Measurements from ENCODE around the gene OBSL1.

OBSL1 gene

DNA sequence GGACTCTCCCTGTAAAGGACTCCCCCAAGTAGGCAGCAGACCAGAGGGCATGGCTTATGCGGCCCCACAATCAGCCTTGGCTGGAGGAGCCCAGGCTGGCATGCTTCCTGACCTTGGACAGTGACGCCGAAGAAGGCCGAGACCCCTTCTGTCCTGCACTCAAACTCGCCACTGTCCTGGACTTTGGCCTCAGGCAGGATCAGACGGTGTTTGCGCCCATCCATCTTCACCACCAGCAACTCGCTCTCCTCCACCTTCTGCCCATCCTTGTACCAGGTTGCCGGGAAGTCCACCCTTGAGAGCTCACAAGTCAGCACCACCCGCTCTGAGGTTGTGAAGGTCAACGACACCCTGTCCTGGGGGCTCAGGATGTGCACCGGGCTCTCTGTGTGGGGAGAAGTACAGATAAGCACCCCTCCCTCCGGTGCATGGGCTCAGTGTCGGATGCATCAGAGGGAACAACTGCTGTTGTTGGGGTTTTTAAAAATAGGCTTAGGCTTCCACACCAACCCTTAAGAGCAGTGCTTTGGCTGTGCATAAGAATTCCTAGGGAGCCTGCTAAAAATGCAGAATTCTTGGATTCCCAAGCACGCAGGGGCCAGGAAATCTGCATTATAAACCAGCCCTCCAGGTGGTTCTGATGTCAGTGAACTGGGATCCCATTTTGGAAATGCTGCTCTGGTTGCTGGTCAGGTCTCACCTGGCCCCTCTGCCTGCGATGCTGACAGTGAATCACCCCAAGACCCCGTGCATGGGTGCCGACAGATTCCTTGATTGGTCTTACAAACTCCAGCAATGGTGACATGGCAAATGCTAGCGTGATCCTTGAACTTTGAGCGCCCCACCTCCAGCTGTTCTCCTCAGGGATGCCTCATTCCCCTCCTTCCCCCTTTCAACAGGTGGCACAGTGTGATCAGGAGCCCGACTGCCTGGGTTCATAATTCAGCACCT lies 5.9 kb downstream of the OBSL1 start:
- no peak for DNase-seq (ENCODE audit: low spot score)

DNA sequence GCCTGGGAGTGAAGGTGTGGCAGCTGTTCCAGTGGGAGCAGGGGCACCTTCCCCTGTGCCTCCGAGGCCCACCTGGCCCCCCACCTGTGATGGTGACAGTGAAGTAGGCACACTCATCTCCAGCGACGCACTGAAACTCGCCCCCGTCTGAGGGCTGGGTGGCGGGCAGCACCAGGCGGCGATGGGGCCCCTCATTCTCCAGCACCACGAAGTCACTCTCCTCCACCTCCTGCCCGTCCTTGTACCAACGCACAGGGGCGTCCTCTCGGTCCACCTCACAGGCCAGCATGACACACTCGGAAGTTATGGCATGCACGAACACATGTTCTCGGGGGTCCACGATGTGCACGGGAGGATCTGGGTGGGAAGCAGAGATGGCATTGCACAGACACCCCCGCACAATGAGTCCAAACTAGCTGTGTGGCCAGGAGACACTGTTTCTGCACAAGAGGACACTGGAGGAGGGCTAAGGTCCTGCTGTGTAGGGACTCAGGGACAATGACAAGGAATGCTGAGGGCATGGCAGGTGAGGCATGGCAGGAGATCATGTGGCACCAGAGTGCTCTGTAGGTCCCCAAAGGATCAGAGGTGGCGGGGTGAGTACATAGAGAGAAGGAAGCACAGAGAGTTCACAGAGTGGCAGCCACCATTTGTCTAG lies 7.9 kb downstream of the OBSL1 start:
- DNase-seq (ENCODE audit: low spot score): no peak

DNA sequence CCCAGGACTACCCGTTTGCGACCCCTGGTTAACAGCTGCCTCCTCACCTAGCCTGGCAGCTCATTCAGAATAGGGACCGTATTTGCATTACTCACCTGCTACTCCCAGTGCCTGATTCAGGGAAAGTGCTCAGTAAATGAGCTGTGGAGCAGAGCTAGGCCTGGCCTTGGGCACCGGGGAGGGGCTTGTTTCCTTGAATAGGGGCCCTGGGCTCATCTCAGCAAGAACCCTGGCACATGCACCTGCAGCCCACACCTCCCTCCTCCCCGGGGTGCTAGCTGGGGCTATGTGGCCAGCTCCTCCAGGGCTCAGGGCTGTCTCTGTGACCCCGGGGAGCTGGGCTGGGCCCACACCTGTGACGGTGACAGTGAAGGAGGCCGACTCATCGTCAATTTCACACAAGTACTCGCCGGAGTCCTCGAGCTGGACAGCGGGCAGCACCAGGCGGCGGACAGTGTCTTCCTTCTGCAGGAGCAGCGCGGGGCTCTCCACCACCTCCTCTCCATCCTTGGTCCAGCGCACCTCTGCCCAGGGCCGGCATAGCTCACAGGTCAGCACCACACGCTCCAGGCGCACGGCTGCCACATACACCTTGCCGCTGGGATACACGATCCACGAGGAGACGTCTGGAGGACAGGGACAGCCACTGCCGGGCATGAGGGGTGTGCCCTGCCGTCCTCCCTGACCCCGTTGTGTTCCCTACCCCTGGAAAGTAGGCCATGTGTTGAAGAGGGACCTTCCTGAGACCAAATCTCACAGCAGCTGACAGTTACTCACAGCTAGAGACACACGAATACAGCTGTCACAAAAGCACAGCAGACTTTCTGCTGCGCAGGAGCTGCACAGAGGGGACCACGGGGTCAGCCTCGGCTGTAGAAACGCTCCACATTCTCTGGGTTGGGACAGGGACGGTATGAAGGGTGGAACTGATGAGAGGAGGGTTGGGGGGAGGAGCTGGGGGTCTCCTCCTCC lies 9.0 kb downstream of the OBSL1 start:
- no peak for DNase-seq (ENCODE audit: low spot score)

DNA sequence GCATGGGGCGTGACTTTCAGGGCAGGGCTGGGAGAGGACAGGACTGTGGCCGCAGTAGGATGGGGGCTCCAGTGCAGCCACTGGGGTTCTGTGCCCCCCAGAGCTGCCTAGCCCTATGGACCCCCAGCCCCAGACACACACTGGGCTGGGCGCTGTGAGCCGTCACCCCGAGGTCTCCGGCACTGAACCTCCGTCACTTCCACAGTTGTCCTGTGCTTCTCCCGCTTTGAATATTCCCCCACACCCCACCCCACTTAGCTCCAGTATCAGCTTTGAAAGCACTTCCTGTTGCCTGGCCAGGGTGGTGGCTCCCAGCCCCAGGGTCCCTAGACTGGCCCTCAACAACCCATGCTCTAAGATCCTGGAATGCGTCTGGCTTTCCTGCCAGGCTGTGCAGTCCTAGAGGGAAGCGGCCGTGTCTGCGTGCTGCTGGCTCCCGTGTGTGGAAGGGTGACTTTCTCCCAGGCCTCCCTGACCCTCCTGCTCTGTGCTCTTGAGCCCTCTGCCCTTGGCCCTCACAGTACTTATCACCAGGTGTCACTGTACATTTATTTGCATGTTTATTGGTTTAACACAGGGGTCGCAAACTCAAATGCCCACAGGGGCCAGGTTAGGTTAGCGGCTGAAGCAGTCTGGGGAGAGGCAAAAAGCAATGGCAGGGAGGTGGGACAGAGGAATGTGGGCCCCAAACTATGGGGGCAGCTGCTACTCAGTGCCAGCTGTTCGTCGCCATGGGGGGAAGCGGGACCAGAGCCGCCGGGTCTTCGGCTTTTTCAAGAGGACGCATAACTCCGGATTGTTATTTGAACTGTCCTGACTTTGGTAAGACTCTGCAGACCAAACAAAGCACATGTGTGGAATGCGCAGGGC lies 9.9 kb downstream of the OBSL1 start:
- DNase-seq (ENCODE audit: low spot score): no peak

DNA sequence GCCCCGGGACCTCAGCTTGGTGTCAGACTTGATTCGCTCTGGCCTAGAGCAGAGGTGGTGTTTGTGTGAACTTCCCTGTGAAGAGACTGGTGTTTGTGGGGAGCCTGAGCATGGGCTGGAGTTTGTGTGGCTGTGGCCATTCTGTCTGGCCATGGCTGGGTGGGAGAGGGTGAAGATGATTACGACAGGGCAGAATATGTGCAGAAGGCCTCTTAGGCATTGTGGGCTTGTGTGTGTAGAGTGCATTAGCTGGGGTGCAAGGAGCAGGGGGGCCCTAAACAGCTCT lies 10.5 kb downstream of the OBSL1 start:
- no peak for DNase-seq (ENCODE audit: low spot score)

DNA sequence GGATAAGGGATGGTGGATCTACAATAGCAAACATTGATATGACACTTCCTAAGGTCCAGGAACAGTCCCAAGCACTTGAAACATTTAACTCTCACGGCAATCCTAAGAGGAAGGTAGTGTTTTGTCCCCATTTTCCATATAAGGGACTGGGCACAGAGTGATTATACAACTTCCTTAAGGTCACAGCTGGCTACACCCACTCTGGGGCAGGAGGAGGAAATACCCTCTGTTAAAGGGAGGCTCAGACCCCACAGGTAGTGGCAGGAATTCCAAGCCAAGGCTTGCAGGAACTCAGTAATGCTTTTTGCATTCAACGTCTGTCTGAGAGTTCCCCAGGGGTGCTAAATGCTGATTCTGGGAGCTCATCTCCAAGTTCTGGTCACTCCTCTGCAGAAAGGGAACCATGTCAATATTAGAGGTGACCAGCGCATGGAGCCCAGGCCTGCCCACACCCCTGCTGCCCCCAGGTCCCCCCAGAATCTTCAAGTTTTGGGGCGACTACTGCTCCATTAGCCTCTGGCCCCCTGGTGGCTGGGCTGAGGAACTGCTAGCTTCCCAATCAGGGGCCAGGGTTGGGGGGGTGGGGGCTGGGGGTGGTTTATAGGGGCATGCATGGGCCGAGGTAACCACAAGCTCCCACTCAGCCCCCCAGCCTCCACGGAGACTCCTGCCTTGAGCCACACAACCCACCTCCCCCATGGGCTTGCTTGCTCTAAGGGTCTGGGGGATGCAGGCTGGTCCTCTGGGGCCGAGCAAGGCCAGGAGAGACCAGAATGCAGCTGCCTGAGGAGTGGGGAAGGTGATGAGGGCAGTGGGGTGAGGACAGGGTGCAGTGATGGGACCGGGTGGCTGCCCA lies 11.1 kb downstream of the OBSL1 start:
- DNase-seq (ENCODE audit: low spot score): peak; percentile 64

DNA sequence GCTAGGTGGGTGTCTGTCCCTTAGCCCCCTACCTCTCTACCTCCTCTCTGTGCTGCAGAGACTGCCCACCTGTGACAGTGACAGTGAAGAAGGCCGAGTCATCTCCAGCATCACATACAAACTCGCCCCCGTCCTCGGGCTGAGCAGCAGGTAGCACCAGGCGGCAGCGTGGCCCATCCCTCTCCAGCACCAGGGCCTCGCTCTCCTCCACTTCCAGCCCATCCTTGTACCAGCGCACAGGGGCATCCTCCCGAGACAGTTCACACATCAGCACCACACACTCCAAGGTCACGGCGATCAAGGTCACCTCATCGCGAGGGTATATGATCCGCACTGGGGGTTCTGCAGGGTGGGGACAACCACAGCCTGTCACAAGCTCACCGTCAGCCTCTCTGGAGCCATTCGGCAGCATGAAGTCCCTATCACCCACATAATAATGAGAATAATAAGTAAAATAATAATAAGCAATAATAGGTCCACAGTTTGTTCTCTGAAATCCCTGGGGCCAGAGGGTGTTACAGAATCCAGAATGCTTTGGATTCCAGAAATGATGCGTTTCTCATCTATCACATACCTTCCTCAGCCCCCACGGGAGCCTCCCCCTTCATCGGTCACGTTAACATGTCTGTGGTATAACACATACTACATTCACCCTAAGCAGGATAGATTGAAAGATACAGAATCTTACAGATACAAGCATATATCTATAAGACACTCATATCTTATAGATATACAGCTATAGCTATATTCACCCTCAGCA lies 12.0 kb downstream of the OBSL1 start:
- DNase-seq (ENCODE audit: low spot score): no peak

DNA sequence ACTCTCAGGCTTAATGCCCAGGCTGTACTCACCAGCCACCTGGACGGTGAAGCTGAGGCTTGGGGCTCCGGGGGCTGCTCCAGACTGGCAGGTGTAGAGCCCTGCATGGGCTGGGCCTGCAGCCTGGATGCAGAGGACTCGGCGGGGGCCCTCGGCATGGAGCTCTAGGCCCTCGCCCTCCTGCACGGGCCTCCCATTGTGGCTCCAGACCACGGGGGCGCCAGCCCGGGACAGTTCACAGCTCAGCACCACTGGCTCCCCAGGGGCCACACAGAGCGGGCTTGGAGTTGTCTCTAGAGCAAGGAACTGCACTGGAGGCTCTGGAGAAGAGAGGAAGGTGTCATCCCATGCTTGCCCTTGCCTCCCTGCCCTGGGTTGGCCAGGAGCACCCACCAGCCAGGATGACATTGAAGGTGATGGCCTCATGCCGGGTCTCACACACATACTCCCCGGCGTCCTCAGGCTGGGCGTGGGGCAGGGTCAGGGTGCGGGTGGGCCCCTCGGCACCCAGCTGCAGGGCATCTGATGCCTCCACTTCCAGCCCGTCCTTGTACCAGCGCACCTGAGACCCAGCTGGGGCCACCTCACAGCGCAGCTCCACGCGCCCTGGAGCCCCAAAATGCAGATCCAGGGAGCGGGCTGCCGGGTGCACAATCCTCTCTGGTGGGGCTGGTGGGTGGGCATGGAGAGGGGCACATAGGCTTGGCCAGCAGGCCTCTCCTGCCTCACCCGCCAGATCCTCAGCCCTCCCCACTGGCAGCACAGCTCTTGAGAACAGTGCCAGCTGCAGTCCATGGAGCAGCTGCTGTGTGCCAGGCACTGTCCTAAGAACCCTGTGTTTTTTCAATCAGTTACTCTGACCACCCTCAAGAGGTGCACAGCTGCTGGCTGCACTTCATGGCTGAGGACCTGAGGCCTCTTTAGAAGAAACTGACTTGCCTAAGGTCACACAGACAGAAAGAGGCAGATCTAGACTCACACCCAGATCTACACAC lies 13.3 kb downstream of the OBSL1 start:
- DNase-seq (ENCODE audit: low spot score): no peak

DNA sequence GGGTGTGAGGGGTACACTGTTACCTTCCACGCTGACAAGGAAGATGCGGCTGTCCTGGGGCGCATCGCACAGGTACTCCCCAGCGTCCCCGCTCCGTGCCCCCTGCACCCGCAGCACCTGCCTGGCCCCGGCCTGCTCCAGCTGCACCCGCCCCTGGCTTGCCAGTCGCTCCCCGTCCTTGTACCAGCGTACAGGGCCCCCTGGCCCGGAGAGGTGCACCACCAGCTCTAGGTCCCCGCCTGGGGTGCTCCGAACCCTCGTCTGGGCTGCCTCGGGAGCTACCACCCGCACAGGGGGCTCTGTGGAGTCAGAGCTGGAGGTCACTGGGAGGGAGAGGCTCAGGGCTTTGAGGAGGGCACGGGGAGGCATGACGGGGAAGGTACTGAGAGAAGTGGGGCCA lies 14.0 kb downstream of the OBSL1 start:
- DNase-seq (ENCODE audit: low spot score): no peak

DNA sequence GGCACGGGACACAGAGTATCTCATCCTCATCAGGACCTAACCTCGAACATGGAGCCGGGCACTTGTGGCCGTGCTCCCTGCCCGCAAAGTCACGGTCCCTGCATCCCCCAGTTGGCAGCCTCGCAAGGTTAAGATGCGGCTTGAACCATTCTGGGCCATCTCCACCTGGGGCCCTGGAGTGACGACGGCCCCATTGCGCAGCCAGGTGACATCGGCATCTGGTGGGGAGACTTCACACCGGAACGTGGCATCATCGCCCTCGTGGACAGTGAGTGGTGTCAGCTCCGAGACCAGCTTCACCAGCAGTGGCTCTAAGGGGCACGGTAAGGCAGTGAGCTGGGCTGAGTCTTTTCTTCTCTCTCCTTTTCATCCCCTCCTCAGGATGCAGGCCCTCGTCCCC lies 14.9 kb downstream of the OBSL1 start:
- no peak for DNase-seq (ENCODE audit: low spot score)

DNA sequence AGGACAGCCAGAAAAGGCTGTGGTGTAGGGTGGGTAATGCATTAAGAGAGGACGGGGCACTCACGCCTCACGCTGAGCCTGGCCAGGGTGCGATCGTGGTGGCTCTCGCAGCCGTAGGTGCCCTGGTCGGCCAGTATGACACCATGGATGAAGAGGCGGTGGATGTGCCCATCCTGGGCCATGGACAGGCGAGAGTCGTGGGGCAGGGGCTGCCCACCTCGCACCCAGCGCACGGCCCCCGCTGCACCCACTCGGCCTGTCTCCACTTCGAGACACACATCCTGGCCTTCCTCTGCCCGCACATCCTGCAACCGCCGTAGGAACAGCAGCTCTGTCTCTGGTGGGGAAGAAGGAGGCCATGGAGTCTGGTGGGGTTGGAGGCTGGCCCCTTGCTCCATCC lies 15.4 kb downstream of the OBSL1 start:
- no peak for DNase-seq (ENCODE audit: low spot score)

DNA sequence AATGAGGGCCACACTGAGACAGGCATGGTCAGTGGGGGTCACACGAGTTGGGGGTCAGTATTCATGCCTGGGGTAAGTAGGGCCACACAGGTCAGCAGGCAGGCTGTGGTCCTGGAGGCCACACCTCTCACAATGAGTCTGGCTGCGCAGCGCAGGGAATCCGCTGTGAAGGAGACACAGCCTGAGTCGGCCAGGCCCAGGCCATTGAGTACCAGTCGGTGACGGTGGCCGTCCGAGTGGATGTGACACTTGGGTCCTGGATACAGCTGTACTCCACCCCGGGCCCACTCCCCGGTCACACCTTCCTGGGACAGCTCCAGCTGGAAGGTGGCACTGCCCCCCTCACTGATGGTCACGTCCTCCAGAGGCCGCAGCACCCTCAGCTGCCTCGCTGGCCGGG lies 17.0 kb downstream of the OBSL1 start:
- DNase-seq (ENCODE audit: low spot score): no peak

DNA sequence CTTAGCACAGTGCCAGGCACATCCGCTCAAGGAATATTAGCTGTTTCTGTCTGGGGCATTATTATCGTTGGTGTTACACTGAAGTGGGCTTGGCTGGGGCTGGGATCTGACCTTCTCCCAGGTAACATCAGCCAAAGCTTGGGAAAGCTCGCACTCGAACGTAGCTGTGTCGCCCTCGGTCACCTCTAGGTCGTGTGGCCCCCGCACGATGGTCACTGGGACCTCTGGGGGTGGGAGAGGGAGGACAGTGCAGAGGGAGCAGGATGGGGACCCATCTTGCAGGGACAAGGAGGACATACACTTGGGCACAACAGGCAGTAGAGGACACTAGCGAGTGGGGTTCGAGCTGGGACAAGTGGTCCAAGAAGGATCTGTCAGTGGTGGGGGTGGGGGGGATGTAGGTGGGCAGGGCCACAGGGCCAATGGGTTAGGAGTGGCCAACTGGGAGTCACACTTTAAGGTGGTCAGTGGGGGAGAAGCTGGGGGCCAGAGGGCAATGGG lies 17.8 kb downstream of the OBSL1 start:
- no peak for DNase-seq (ENCODE audit: low spot score)

DNA sequence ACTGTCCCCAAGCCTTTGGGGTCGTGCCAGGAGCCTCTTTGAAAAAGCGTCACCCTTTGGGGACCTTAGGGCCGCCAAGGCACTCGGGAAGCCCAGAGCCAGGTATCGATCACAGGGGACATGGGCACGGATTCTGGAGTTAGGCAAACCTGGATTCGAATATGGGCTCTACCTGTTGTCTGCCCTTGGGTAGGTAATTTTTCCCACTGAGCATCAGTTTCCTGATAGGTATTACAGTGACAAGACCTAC lies 18.2 kb downstream of the OBSL1 start:
- no peak for DNase-seq (ENCODE audit: low spot score)

DNA sequence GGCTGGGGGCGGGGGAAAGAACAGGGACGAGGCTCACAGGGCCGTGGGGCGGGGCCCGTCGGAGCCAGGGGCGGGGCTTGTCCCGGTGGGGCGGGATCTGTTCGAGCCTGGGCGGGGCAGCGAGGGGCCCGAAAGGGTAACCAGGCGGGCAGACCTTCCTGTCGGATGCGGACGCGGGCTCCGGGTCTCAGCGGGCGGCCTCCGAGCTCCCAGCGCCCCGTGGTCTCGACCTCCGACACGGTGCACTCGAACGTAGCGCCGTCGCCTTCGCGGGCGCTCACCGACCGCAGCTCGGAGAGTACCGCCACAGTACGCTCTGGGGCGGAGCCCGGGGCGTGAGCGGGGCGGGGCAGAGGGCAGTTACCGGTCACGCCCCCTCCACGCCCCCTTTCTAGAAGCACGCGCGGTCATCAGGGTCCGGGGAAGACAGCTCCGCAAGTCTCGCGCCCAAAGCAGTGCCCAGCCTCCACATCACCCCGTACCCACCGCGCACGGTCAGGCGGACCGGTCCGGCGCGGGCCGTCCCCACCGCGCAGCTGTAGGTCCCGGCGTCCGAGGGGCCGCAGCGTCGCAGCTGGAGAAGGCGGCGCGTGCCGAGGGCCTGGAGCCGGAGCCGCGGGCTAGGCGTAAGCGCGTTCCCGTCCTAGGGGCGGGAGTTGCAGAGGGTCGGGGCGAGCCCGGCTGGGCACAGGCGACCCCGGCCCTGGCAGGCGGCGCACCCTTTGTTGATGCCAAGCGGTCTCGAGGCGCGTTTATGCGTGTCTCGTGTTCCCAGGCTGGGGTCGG lies 18.8 kb downstream of the OBSL1 start:
- DNase-seq (ENCODE audit: low spot score): peak; percentile 77

DNA sequence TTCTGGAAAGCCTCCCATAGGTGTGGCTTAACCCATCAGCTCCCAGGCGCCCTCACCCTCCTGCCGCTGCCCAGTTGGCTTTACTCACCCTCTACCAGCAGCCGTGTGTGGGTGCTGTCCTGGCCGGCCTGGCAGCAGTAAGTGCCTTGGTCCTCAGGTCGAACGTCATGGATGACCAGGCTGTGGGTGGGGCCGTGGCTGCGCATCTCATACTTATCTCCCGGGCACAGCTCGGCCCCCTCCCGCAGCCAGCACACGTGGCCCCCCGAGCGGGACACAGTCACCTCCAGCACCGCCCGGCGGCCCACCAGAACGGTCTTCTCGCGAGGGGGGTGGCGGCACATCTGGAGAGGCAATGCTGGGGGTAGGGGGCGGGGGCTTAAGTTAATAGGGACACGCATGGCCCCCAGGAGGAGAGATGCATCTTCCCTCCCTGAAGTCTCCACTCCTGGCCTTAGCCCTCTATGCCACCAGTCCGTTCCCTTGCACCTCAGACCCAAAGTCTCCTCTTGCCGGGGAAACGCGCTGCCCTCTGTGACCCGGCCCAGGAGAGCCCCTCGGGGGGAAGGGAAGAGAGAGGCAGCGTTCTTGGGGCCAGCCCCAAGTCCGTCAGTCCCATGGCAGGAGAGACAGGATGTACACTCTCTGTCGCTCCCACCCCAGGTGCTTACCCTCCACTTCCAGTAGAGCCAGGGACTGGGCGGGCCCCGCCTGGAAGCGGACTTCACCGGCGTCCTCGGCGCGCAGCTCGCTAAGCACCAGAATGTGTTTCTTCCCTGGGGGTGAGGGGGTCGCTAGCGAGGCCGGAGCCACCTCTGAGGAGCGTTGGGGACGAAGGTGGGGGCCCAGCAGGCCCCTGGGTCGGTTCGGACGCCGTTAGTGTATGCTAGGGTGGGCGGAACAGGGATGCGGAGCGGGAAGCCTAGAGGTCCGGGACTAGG lies 19.6 kb downstream of the OBSL1 start:
- peak; percentile 56 for DNase-seq (ENCODE audit: low spot score)

DNA sequence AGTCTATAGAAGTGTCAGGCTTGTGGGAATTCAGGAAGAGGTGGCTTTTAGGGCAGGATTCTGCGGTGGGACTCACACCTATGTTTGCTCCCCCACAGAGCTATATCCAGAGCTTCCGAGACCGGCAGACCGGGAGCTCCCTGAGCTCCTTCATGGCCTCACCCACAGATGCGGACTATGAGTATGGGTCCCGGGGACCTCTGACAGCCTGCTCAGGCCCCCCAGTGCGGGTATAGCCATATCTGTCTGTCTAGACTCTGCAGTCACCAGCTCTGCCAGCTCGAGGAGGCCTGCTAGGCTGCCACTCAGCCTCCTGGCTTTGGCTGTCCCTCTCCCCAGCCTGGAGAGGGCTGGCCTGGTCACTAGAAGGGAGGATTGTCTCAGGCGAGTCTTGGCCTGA lies 21.7 kb downstream of the OBSL1 start:
- DNase-seq (ENCODE audit: low spot score): no peak
